ENCODE results near the gene MOSMO.
"Not testable (repeated sequence)": the region's sequence is repeated elsewhere in the genome, so short reads cannot be mapped to it uniquely, and the experiment has no call there.

The MOSMO gene

DNA sequence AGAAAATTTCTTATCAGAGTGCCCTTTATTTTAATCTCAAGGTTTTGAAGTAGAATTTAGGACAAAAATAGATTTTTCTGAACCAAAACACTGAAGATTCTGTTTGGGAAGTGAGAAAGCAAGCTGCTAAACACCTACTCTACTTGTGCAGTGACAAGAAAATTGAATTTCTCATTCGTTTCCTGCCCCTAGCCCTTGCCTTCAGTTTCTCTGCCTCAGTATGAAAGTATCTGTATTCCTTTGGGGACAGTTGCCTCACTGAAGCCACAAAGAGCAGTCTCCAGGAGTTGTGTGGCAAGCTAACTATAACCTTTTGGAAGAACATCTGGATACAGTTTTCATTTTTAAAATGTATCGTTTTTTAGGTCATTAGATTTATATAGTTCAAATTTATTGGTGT lies 19.7 kb downstream of the MOSMO start:
- Histone ChIP-seq H3K9me3 (no peaks in the 10 kb centered on the region), H3K4me3 (ENCODE audit: low read depth, low read length) (no peak overlapping the region), H3K4me1 (peaks cover 4% of the 10 kb centered on the region; the same call in 1 of the 2 replicates), H3K36me3 (peaks cover 5% of the 10 kb centered on the region; the same call in 1 of the 2 replicates), H3K27me3 (no peaks in the 10 kb centered on the region)
- no peak for TF ChIP-seq CTCF (IDR thresholded peaks at IDR 0.05; ENCODE audit: low read depth, low read length)
- no peak for DNase-seq

- H3K9me3 ChIP-seq = no peaks in the 10 kb centered on the region
- no peak overlapping the region for H3K4me3 ChIP-seq (ENCODE audit: low read depth, low read length)
- H3K4me1 ChIP-seq = peaks cover 4% of the 10 kb centered on the region; the same call in 1 of the 2 replicates
- no peak for DNase-seq
- TF ChIP-seq CTCF (IDR thresholded peaks at IDR 0.05; ENCODE audit: low read depth, low read length) = no peak
- no peaks in the 10 kb centered on the region for H3K27me3 ChIP-seq
- H3K36me3 ChIP-seq = peaks cover 5% of the 10 kb centered on the region; the same call in 1 of the 2 replicates
These were observed 21.7 kb downstream of the MOSMO start for GRCh38 chr16:22029632-22030031.

DNA sequence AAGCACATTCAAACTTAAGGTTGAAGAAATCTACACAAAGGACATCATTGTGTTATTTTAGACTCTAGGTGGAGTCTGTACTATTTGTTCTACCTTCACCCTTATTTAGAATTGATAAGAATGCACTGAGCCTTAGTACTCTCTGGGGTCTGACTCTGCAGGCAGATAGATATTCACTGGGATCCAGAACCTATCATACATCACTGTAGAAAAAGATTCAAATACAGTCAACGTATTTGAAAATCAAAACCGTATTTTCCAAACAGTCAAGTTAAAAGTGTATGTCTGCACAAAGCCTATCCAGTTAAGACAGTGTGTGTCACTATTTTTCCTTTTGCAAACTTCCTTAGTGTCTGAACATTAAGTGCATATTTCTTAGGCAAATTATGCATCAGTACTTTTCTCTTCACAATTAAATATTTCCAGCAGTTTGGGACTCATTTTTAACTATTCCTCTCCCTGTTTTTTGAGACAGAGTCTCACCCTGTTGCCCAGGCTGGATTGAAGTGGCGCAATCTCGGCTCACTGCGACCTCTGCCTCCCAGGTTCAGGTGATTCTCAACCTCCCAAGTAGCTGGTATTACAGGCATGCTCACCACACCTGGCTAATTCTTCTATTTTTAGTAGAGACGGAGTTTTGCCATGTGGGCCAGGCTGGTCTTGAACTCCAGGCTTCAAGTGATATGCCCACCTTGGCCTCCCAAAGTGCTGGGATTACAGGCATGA lies 22.3 kb downstream of the MOSMO start:
- peaks cover 5% of the 10 kb centered on the region; the same call in 1 of the 2 replicates for H3K36me3 ChIP-seq
- peaks cover 4% of the 10 kb centered on the region; the same call in 1 of the 2 replicates for H3K4me1 ChIP-seq
- no peak for DNase-seq
- no peak overlapping the region for H3K4me3 ChIP-seq (ENCODE audit: low read depth, low read length)
- TF ChIP-seq CTCF (IDR thresholded peaks at IDR 0.05; ENCODE audit: low read depth, low read length) = no peak
- no peaks in the 10 kb centered on the region for H3K27me3 ChIP-seq
- no peaks in the 10 kb centered on the region for H3K9me3 ChIP-seq

- Histone ChIP-seq H3K4me3 (ENCODE audit: low read depth, low read length) (no peak overlapping the region), H3K4me1 (peaks cover 4% of the 10 kb centered on the region; the same call in 1 of the 2 replicates), H3K9me3 (no peaks in the 10 kb centered on the region), H3K36me3 (peaks cover 5% of the 10 kb centered on the region; the same call in 1 of the 2 replicates), H3K27me3 (no peaks in the 10 kb centered on the region)
- no peak for DNase-seq
- TF ChIP-seq CTCF (IDR thresholded peaks at IDR 0.05; ENCODE audit: low read depth, low read length) = no peak
These were observed 23.7 kb downstream of the MOSMO start for GRCh38 chr16:22031483-22032083.

- no peak for TF ChIP-seq CTCF (IDR thresholded peaks at IDR 0.05; ENCODE audit: low read depth, low read length)
These were observed 26.6 kb downstream of the MOSMO start for GRCh38 chr16:22034503-22034902.

DNA sequence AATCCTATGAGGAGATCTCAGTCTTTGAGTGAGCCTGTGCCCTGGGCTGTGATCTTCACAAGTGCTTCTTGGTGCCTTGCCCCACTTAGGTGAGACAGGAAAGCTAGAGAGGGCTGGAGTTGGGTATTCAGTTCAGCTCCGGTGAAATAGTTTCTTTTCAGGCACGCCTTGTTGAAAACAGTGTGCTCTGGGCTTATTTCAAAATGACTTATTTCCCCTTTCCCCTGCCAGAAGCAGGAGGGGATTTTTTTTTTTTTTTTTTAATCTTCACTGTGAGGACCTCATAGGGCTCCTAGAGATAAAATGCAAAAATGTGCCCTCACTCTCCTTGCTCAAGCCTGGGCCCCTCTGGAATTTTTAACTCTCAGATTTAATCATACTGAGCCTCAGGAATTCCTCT lies 27.2 kb downstream of the MOSMO start:
- no peaks in the 10 kb centered on the region; the same call in 1 of the 2 replicates for H3K9me3 ChIP-seq
- H3K4me3 ChIP-seq (ENCODE audit: low read depth, low read length) = no peak overlapping the region
- H3K36me3 ChIP-seq = peaks cover 2% of the 10 kb centered on the region; the same call in 1 of the 2 replicates
- no peaks in the 10 kb centered on the region; the same call in 1 of the 2 replicates for H3K4me1 ChIP-seq
- DNase-seq = no peak
- no peak for TF ChIP-seq CTCF (IDR thresholded peaks at IDR 0.05; ENCODE audit: low read depth, low read length)
- H3K27me3 ChIP-seq = no peaks in the 10 kb centered on the region

More at GRCh38 chr16:22034503-22034902, 26.6 kb downstream of the MOSMO start:
- Histone ChIP-seq H3K9me3 (no peaks in the 10 kb centered on the region; the same call in 1 of the 2 replicates), H3K27me3 (no peaks in the 10 kb centered on the region), H3K4me1 (peaks cover 4% of the 10 kb centered on the region; the same call in 1 of the 2 replicates), H3K4me3 (ENCODE audit: low read depth, low read length) (no peak overlapping the region), H3K36me3 (peaks cover 5% of the 10 kb centered on the region; the same call in 1 of the 2 replicates)
- DNase-seq = no peak

GRCh38 chr16:22043882-22044281 lies 36.0 kb downstream of the MOSMO start:
- H3K27me3 ChIP-seq; H3K4me3 ChIP-seq (ENCODE audit: low read depth, low read length); H3K4me1 ChIP-seq; H3K36me3 ChIP-seq; DNase-seq; H3K9me3 ChIP-seq: not testable (repeated sequence)

GRCh38 chr16:22045888-22046287 lies 38.0 kb downstream of the MOSMO start:
- not testable (repeated sequence) for H3K27me3 ChIP-seq; H3K36me3 ChIP-seq; H3K9me3 ChIP-seq; H3K4me1 ChIP-seq; H3K4me3 ChIP-seq (ENCODE audit: low read depth, low read length); DNase-seq
